ENCODE results near the gene KY.

Gene KY

DNA sequence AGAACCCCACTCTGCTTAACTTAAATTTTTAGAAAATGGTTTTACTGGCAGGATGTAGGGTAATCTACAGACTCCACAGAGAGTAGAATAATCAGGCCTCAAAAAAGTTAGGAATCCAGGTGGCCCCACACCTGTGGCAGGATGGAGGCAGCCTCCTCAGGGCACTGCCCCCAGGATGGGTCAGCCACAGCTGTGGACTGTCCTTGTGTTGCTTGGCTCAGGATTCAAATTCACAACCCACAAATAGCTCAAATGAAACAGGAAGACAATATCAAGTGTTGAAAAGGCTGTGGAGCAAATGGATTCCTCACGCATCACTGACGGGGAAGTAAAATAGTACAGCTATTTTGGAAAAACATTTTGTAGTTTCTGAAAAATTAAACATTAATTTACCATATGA, 36.8 kb upstream of the KY start:
- H3K27ac ChIP-seq (ENCODE audit: low read depth, low read length), result no peak overlapping the region
- no peaks in the 10 kb centered on the region for H3K9me3 ChIP-seq (ENCODE audit: low read length)
- no peak overlapping the region for H3K4me3 ChIP-seq (ENCODE audit: low read depth in 1 of 2, low read length in 2 of 2)
- no peaks in the 10 kb centered on the region for H3K4me1 ChIP-seq (ENCODE audit: insufficient read depth, low read length)
- no peaks in the 10 kb centered on the region for H3K36me3 ChIP-seq (ENCODE audit: insufficient read depth, low read length)
- no peak overlapping the region for H3K9ac ChIP-seq (ENCODE audit: low read length)
- no peaks in the 10 kb centered on the region for H3K27me3 ChIP-seq (ENCODE audit: control insufficient read depth in 1 of 2, insufficient read depth in 2 of 2, low read length in 2 of 2)

DNA sequence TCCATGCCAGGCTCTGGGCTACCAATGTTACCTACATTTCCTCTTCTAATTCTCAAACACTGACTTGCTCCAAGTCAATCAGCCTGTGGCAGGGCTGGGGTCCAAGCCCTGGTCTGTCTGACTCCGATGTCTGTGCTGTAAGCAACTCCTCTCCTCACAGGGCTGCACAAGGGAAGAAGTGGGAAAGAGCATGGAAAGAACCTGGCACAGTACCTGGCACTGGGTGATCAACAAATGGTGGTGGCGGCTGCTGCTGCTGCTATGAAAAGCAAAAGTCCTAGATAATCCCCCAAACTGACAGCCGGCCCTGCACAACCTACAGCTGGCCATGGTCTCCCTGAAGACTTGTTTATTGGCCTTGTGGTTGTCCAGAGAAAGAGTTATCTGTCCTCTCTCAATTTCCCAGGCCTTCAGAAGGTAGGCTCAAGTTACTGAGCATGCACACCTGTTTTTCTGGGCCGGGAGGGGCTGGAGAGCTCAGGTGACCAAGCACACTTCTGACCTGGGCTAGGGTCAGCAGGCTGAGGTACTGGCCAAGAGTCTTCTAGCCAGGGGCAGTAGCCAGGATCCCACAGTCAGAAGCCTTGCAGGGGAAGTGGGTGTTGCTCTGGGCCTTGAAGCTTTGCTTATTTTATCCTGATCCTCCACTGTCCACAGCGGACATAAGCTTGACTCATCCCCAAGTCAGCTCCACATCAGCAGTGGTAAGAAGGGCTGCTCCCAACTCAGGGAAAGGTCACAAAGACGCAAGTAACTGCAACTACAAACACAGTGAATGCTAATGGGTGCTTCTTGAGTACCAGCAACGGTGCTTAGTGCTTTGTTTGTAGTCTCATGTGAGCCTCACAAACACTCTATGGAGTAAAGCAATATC, 35.3 kb upstream of the KY start:
- Histone ChIP-seq H3K9ac (ENCODE audit: low read length) (no peak overlapping the region), H3K27me3 (ENCODE audit: control insufficient read depth in 1 of 2, insufficient read depth in 2 of 2, low read length in 2 of 2) (no peaks in the 10 kb centered on the region), H3K27ac (ENCODE audit: low read depth, low read length) (no peak overlapping the region), H3K9me3 (ENCODE audit: low read length) (no peaks in the 10 kb centered on the region), H3K36me3 (ENCODE audit: insufficient read depth, low read length) (no peaks in the 10 kb centered on the region), H3K4me3 (ENCODE audit: low read depth in 1 of 2, low read length in 2 of 2) (no peak overlapping the region), H3K4me1 (ENCODE audit: insufficient read depth, low read length) (peaks cover 7% of the 10 kb centered on the region)

DNA sequence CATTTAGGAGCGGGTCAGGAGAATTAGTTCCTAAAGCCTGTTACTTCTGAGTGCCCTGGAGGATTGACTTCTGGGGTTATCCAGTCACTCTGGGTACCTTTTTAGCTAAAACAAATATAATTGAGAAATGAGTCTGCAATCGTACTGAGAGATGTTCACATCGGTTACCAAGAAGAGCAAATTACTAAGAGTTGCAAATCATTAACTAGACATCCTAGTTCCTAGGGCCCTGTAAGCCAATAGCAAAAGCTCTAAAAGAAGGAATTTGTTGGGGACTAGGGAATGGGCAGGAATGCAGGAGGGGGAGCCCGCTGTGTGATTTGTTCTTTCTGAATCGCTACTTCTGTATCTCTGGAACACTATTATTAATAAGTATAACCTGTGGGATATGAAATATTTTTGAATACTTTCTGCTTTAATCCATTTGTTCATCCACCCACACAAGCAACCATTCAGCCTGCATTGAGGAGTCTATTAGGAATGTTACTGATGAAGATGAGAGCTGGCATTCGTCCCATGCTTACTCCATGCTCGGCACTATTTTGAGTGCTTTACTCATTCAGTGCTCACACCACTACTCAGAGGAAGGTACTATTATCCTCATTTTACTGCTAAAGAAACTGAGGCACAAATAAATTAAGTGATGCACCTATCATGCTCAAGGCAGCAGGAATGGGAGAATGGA, 31.5 kb upstream of the KY start:
- H3K9ac ChIP-seq (ENCODE audit: low read length), result no peak overlapping the region
- peaks cover 9% of the 10 kb centered on the region for H3K4me1 ChIP-seq (ENCODE audit: insufficient read depth, low read length)
- H3K27ac ChIP-seq (ENCODE audit: low read depth, low read length), result no peak overlapping the region
- H3K27me3 ChIP-seq (ENCODE audit: control insufficient read depth in 1 of 2, insufficient read depth in 2 of 2, low read length in 2 of 2), result no peaks in the 10 kb centered on the region
- no peak overlapping the region for H3K4me3 ChIP-seq (ENCODE audit: low read depth in 1 of 2, low read length in 2 of 2)
- H3K9me3 ChIP-seq (ENCODE audit: low read length), result no peaks in the 10 kb centered on the region
- H3K36me3 ChIP-seq (ENCODE audit: insufficient read depth, low read length), result no peaks in the 10 kb centered on the region

DNA sequence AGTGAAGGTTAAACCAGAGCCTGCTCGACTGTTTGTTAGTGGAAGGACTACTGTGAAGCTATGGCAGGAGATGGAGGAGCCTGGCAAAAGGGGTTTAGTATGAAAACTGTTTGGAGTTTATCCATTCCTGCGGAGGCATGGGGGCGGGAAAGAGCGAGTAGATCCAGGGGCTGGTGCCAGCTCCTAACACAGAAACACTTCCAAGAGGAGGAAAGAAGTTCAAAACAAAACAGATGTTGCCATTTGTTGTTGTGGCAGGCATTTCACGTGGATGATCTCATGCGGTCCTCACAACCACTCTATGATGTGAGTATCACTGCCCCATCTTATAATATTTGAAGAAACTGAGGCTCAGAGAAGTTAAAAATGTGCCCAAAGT, 30.7 kb upstream of the KY start:
- H3K4me3 ChIP-seq (ENCODE audit: low read depth in 1 of 2, low read length in 2 of 2), result no peak overlapping the region
- no peak overlapping the region for H3K9ac ChIP-seq (ENCODE audit: low read length)
- H3K27ac ChIP-seq (ENCODE audit: low read depth, low read length), result no peak overlapping the region
- no peaks in the 10 kb centered on the region for H3K27me3 ChIP-seq (ENCODE audit: control insufficient read depth in 1 of 2, insufficient read depth in 2 of 2, low read length in 2 of 2)
- peaks cover 9% of the 10 kb centered on the region for H3K4me1 ChIP-seq (ENCODE audit: insufficient read depth, low read length)
- H3K9me3 ChIP-seq (ENCODE audit: low read length), result no peaks in the 10 kb centered on the region
- no peaks in the 10 kb centered on the region for H3K36me3 ChIP-seq (ENCODE audit: insufficient read depth, low read length)

DNA sequence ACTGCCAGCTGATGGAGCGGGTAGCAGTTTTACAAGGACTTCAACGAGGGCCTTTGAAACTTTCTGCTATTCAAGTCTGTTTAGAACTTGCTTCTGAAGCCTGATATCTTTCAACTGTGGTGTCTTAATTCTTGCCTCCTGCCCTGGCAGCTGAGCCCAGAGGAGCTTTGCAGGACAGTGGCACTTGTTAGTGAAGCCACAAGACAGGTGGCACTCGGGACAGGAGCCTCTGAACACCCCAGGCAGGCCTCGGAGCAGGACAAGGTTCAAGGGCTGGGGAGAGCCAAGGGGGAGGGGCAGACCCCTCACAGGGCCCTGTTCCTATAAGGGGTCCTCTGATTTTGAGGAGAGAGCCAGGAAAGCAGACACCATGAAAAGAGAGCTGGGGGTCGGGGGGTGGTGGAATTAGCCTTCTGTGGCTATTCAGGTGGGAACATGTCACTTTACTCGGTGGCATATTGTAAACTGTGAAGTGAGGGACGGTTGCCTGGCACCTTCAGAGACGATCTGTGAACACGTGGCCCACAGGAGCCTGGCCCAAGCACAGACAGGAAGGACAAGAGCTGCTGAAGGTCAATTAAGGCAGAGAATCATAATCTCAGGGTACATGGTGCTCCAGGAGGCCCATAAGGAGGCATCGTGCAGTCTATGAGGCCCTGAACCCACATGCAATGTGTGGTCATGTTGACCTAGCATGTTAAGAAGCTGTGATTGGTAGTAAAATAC, 30.1 kb upstream of the KY start:
- no peak overlapping the region for H3K27ac ChIP-seq (ENCODE audit: low read depth, low read length)
- H3K4me1 ChIP-seq (ENCODE audit: insufficient read depth, low read length), result peaks cover 9% of the 10 kb centered on the region
- H3K9ac ChIP-seq (ENCODE audit: low read length), result no peak overlapping the region
- H3K9me3 ChIP-seq (ENCODE audit: low read length), result no peaks in the 10 kb centered on the region
- H3K36me3 ChIP-seq (ENCODE audit: insufficient read depth, low read length), result no peaks in the 10 kb centered on the region
- H3K27me3 ChIP-seq (ENCODE audit: control insufficient read depth in 1 of 2, insufficient read depth in 2 of 2, low read length in 2 of 2), result no peaks in the 10 kb centered on the region
- H3K4me3 ChIP-seq (ENCODE audit: low read depth in 1 of 2, low read length in 2 of 2), result no peak overlapping the region

DNA sequence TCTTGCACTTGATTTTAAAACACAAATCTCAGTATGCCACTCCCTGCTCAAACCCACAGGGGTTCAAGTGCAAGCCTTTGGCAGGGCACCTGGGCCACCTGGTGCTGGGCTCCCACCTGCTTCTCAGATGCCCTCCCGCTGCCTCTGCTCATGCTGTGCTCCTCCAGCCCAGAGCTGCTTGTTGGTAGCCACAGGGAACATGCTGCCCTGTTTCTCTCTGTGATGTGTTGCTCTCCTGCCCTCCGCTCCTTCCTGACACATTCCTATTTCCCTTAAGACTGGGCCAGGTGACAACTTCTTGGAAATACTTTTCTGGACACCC, 27.1 kb upstream of the KY start:
- Histone ChIP-seq H3K36me3 (ENCODE audit: insufficient read depth, low read length) (no peaks in the 10 kb centered on the region), H3K9me3 (ENCODE audit: low read length) (no peaks in the 10 kb centered on the region), H3K4me1 (ENCODE audit: insufficient read depth, low read length) (peaks cover 9% of the 10 kb centered on the region), H3K4me3 (ENCODE audit: low read depth in 1 of 2, low read length in 2 of 2) (no peak overlapping the region), H3K27me3 (ENCODE audit: control insufficient read depth in 1 of 2, insufficient read depth in 2 of 2, low read length in 2 of 2) (no peaks in the 10 kb centered on the region), H3K27ac (ENCODE audit: low read depth, low read length) (no peak overlapping the region), H3K9ac (ENCODE audit: low read length) (no peak overlapping the region)

DNA sequence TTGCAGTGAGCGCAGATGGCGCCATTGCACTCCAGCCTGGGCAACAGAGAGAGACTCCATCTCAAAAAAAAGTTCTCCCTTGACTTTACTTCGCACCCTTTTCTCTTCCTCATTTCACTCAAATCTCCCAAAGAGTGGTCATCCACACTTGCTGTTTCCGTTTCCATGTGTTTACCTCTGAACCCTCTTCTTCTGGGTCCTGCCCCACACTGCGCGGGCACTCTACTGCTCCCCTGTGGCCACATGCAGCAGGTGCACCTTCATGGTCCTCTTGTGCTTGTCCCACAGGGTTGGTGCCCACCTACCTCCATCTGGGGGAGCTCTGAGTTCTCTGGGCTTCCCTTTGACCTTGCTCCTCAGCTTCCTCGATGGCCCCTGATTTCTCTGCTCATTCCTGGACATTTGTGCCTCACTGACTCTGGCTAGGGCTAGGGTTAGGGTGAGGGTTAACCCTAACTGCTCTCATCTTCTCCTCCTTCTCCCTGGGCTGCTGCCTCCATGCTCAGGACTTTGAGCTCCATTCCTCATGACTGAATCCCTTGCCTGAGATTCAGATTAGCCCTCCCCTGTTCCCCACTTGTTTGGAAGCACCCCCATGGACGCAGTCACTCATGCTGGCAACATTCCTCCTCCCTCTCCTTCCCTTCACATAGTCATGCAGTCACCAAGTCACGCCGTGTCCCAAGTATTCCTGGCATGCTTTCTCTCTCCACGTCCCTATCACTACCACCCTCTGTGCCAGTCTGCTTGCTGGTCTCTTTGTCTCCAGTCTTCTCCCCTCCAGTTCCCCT, 26.6 kb upstream of the KY start:
- Histone ChIP-seq H3K27me3 (ENCODE audit: control insufficient read depth in 1 of 2, insufficient read depth in 2 of 2, low read length in 2 of 2) (no peaks in the 10 kb centered on the region), H3K4me3 (ENCODE audit: low read depth in 1 of 2, low read length in 2 of 2) (no peak overlapping the region), H3K4me1 (ENCODE audit: insufficient read depth, low read length) (peaks cover 9% of the 10 kb centered on the region), H3K27ac (ENCODE audit: low read depth, low read length) (no peak overlapping the region), H3K36me3 (ENCODE audit: insufficient read depth, low read length) (no peaks in the 10 kb centered on the region), H3K9ac (ENCODE audit: low read length) (no peak overlapping the region), H3K9me3 (ENCODE audit: low read length) (no peaks in the 10 kb centered on the region)

DNA sequence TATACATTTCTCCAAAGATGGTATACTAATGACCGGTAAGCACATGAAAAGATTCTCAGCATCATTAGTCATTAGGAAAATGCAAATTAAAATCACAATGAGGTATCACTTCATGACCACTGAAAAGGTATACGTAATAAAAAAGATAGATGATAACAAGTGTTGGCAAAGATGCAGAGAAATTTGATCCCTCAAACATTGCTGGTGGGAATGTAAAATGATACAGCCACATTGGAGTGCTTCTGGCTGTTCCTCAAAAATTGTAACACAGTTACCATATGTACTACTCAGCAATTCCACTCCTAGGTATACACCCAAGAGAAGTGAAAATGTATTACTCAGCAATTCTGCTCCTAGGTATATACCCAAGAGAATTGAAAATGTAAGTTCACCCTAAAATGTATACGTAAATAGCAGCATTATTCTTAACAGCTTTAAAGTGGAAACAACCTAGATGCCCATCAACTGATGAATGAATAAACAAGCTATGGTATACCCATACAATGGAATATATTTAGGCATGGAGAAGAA, 25.0 kb upstream of the KY start:
- H3K9ac ChIP-seq (ENCODE audit: low read length), result no peak overlapping the region
- H3K4me3 ChIP-seq (ENCODE audit: low read depth in 1 of 2, low read length in 2 of 2), result no peak overlapping the region
- no peaks in the 10 kb centered on the region for H3K27me3 ChIP-seq (ENCODE audit: control insufficient read depth in 1 of 2, insufficient read depth in 2 of 2, low read length in 2 of 2)
- no peak overlapping the region for H3K27ac ChIP-seq (ENCODE audit: low read depth, low read length)
- H3K36me3 ChIP-seq (ENCODE audit: insufficient read depth, low read length), result no peaks in the 10 kb centered on the region
- no peaks in the 10 kb centered on the region for H3K4me1 ChIP-seq (ENCODE audit: insufficient read depth, low read length)
- no peaks in the 10 kb centered on the region for H3K9me3 ChIP-seq (ENCODE audit: low read length)

DNA sequence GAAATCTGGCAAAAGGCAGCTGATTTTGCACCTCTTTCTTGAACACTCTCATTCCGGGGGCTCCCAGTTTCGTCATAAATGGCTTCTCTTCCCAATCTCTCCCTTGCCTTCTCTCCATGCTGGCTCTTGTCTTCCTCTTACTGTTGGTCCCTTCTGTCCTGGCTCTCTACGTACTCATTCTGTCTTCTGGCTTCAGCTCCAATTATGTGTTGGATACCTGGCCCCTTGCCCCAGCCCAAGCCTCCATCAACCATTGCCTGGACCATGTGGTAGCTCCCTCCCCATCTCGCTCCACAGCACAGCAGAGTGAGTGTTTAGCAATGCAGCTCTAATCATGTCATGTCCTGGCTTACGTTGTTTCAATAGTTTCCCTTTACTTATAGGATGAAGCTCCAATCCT, 21.7 kb upstream of the KY start:
- Histone ChIP-seq H3K4me1 (ENCODE audit: insufficient read depth, low read length) (no peaks in the 10 kb centered on the region), H3K9ac (ENCODE audit: low read length) (no peak overlapping the region), H3K36me3 (ENCODE audit: insufficient read depth, low read length) (no peaks in the 10 kb centered on the region), H3K4me3 (ENCODE audit: low read depth in 1 of 2, low read length in 2 of 2) (no peak overlapping the region), H3K27me3 (ENCODE audit: control insufficient read depth in 1 of 2, insufficient read depth in 2 of 2, low read length in 2 of 2) (no peaks in the 10 kb centered on the region), H3K9me3 (ENCODE audit: low read length) (no peaks in the 10 kb centered on the region), H3K27ac (ENCODE audit: low read depth, low read length) (no peak overlapping the region)

DNA sequence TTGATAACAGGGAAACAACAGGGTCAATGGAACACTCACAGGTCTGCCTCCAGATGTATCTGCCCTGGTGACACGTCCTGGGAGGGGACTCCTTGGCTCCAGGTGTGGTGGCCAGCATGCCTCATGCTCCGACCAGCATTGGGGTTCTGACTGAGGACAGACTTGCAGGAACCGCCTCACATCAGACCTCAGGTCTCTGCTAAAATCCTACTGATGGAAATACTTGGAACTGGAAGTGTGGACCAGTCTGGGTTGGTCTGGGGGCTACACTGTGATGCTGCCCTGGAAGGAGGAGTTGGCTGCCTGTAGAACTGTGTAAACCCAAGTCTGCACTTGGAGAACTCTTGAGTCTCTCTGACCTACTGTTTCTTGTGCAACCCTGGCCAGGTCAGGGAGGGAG, 17.1 kb upstream of the KY start:
- H3K4me1 ChIP-seq (ENCODE audit: insufficient read depth, low read length), result peaks cover 4% of the 10 kb centered on the region
- H3K4me3 ChIP-seq (ENCODE audit: low read depth in 1 of 2, low read length in 2 of 2), result no peak overlapping the region
- no peak overlapping the region for H3K9ac ChIP-seq (ENCODE audit: low read length)
- H3K27ac ChIP-seq (ENCODE audit: low read depth, low read length), result no peak overlapping the region
- H3K36me3 ChIP-seq (ENCODE audit: insufficient read depth, low read length), result no peaks in the 10 kb centered on the region
- no peaks in the 10 kb centered on the region for H3K9me3 ChIP-seq (ENCODE audit: low read length)
- no peaks in the 10 kb centered on the region for H3K27me3 ChIP-seq (ENCODE audit: control insufficient read depth in 1 of 2, insufficient read depth in 2 of 2, low read length in 2 of 2)

DNA sequence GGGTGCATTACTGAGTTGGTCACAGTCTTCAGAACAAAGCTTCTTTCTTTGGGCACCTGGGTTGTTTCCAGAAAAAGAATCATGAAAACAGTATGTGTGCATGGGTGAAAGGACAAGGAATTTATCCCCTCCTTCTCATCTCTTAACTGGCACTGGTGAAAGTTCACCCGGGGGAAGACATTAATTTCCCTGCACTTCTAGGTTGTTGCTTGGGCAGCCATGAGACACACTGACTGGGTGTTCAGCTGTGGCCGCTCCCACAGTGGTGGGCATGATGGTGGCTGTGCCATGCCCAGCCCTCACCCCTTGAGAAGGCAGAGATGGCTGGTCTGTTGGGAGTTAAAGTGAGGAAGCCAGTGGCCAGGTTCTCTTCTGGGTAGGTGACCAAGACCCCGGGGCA, 16.6 kb upstream of the KY start:
- Histone ChIP-seq H3K4me1 (ENCODE audit: insufficient read depth, low read length) (peaks cover 4% of the 10 kb centered on the region), H3K27ac (ENCODE audit: low read depth, low read length) (no peak overlapping the region), H3K27me3 (ENCODE audit: control insufficient read depth in 1 of 2, insufficient read depth in 2 of 2, low read length in 2 of 2) (no peaks in the 10 kb centered on the region), H3K9me3 (ENCODE audit: low read length) (no peaks in the 10 kb centered on the region), H3K9ac (ENCODE audit: low read length) (no peak overlapping the region), H3K36me3 (ENCODE audit: insufficient read depth, low read length) (no peaks in the 10 kb centered on the region), H3K4me3 (ENCODE audit: low read depth in 1 of 2, low read length in 2 of 2) (no peak overlapping the region)
